Activated CD4-positive, alpha-beta T cell treated with anti-CD3 and anti-CD28 coated beads, Interleukin-2, amount 50 U/mL, for 1 hour (primary cell): Measurements from ENCODE around the gene PGAP3.

Source experiments
- DNase-seq: peaks from one replicate; pipeline ENCODE4 v3.0.0-alpha.2; 2020

Gene PGAP3

DNA sequence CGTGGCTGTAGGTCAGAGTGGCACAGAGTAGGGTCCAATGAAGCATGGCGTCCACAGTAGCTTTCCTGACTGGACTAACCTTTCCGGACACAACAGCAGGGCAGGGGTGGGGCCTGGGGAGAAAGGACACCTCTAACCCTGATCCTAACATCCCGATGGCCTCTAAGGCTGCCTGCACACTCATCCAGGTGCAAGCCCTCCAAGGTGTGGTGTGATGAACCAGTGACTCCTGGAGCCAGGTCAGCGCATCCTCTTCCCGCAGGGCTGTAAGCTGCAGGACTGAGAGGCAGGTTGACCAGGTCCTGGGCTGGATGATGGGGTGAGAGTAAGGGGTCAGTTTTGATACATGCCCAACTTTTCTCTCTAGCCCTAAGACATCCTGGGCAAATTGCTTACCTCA, 8.9 kb upstream of the PGAP3 start:
- DNase-seq = no peak

DNA sequence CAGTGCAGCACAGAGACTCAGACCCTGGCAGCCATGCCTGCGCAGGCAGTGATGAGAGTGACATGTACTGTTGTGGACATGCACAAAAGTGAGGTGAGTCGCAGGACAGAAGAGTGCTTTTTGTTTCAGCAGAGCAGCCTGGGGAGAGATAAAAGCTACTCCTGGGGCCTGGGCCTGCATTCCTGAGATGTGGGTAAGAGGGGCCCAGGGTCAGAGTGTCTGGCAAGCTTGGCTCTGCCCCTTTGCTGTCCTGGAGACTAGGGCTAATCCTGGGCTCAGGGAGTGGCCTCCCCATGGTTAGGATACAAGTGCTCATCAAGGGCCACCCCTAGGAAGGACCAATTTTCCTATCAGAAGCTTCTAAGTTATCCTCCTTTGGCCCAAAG, 7.2 kb upstream of the PGAP3 start:
- no peak for DNase-seq

DNA sequence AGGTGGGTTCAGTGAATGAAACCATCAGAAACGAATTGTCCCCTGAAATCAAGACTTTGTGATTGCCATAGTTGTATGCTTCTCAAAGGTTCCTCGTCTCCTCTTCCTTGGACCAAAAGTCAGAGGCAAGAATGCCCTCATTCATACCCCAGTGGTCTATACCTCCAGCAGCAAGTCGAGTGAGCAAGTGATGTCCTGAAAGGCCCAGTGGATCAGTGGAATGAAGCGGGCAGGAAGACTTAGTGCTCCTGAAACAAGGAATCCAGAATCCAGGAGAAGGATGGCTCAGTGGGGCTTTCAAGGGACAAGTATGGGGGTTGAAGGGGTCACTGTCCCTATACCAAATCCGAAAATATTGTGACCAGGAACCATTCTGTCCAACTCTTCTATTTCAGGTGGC, 6.7 kb upstream of the PGAP3 start:
- DNase-seq = no peak

DNA sequence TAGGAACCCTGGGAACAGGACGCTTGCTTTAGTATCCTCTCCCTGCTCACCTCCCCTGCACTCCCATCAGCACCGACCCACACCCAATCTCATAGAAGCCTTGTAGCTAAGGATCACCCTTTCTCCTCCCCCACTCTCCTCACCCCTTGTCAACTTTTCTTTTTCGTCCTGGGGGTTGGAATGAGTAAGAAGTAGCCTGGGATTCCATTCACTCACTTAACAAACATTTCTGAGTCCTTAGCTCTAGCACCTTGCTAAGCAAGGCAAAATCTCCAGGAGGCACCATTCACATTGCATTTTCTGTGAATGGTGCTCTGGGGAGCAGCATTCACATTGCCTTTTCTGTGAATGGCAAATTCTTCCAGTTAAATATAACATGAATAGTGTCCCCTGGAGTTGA, 1.1 kb upstream of the PGAP3 start:
- no peak for DNase-seq

DNA sequence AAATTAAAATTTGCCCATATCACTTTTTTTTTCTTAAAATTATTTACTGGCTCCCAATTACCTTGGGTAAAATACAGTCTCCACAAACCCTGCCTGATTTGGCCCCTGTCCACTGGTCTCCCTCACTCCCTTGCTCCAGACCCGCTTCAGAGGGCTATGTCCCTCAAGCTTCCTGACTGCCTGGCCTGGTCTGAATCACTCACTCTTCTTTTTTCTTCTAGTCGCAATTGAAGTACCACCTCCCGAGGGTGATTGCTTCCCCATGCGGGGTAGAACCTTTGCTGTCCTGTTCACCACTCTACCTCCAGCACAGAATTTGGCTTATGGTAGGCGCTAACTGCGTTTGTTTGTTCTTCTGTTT, 598 bp upstream of the PGAP3 start:
- no peak for DNase-seq

DNA sequence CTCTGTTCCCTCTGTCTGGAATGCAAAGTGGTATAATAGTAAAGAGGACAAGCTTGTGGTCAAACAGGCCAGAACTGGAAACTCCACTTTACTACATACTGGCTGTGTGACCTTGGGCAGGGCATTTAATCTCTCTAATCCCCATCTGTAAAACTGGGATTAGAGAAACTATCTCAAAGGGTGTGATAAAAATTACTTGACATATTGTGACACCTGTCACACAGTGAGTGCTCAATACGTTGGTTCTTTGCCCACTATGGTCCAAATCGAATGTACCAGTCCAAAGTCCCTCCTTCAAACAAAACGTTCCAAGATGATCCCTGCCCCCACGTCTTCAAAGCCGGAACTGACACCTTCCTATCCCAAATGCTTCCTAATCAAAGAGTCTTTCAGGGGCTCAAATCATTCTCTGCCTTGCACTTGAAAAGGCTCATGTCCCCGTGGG, 734 bp downstream of the PGAP3 start:
- no peak for DNase-seq

DNA sequence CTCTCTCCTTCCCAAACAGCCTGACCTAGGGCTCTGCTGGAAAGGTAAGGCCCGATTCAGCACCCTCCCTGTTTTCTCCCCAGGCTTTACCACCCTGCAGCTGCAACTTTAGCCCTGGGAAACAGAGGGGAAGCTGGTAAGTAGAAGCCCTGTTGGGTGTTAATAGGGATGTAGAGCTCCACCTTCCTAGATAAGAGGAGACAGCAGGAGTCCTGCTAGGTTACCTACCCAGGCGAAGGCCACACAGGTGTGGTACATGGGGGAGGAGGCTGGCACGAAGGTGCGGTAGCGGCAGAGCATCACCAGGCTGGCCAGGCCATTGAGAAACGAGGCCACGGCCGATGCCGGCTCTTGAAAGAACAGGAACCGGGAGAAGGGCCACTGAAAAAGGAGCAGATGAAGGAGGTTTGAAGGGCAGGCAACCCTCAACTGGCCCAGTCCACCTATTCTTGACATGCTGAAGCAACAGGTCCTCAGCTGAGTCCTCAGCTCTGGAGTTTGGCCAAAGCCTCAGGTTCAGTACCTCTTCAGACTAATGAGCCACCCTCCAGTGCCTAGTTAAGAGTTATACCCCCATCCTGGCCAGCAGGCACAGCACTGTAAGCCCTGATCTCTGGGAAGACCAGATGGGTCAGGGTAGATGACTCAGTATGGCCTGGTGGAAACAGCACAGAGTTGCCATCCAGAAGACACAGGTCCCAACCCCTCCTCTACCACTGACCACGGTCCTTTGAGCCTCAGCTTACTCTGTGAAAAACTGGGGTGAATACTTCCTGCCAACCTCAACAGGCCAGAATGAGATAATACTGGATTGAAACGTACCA, 3.3 kb downstream of the PGAP3 start:
- DNase-seq = no peak

DNA sequence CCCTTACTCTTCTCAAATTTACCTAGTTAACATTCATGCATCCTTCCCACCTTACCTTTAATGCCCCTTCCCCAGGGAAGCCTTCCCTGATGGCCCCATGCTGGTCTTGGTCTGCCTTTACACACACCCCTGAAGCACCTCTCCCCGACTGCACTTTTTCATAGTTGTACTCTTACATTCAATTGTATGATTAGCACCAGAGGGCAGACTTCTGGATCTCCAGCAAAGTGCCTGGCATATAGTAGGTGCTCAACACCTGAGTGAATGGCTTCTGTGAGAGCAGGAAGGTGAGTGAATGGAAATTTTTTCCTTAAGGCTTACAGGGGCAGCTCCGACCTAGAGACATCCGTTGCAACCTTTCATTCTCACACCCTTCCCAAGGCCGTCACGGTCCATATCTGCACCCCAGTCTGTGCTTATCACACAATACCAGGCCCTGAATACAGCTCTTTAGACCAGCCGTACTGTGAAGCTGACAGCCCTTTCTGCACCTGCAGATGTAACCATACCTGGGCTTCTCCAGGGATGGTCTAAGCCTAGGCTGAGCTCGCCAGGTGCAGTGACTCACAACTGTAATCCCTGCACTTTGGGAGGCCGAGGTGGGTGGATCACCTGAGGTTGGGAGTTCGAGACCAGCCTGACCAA, 4.4 kb downstream of the PGAP3 start:
- DNase-seq = no peak

DNA sequence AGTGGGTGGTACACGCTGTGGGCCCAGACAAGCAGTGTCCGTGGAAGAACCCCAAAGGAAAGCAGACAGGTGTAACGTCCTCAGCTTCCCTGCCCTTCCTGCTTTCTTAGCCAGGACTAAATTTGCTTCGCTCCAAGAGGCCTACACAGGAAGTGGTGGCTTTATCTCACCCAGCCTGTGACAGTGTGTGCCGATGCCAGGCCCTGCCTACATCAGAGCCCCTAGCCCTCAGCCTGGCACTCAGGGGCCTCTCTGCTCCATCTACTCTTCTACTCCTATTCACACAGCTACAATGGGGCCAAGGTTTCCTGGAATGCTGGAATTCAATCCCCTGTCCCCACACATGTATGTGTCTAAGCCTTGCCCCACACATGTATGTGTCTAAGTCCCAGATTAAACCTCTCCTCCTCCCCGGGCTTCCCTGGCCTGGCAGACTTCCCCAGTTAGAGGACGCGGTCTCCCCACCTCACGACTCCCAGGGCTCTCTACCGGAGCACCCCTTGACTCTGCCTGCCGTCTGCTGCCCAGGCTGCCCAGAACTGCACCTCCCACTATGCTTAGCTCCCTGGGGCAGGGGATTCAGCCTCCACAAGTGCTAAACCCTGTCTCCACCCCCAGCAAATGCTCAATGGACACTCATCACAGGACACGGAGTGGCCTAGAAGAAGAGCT, 8.2 kb downstream of the PGAP3 start:
- no peak for DNase-seq

DNA sequence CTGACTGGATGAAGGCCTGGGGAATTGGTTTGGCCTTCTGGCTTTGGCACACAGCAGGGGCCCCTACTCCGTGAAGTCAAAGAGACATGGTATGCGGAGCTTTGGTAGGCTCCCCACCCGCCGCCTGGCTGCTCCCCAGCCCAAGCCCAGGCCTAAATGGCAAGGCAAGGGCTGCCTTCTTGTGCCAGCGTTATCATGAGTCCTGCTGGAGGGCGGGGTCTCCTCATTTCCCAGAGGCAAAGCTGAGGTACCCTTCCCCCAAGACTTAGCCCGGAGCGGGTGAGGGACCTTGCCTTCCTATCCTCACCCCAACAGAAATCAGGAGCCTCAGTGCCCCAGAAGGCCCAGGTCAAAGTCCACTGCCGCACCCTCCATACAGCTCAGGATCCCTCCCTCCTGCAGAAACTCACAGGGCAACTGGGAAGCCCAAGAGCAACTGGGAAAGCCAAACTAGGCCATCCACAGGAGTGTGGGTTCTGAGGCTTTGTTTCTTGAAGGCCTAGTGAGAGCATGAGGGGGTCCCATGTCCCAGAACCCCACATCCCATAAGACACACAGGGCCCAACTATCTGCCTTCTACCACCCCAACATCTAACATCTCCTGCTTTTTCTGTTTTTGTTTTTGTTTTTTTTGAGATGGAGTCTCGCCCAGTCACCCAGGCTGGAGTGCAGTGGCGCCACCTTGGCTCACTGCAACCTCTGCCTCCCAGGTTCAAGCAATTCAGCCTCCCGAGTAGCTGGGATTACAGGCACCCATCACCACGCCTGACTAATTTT, 9.3 kb downstream of the PGAP3 start:
- no peak for DNase-seq

DNA sequence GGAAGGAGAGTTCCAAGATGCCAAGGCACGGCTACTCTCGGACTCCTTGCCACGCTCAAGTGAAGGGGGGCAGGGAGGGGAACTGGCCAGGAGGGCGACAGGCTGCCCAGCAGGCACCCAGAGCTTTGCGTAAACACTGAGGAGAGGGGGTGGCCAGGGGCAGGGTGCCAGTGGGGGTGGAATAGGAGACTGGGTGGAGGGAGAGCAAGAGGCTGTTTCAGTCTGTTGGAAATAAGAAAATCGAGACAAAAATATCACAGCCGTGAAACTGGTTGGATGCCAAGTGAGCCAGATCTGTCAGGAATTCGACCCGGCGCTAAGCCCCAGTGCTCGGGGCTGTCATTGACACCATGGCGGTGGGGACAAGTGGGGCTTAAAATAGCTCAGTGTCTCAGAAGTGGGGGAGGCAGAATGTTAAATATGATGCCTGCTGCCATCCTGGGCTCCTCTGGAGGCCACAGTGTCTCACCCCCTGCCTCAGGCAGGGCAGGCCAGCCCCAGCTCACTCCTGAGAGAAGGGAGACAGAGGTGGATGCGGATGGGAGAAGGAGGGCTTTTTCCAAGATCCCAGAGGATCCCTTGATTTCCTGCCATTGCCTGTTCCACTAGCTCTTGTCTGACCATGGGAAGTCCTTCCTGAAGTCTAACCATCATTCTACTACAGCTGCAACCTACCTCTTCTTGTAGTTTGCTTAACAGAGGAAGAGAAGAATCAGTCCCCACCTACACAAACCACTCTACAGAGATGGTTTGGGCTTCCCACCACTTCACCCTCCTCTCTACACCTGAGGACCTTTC, 10.1 kb downstream of the PGAP3 start:
- DNase-seq = no peak

DNA sequence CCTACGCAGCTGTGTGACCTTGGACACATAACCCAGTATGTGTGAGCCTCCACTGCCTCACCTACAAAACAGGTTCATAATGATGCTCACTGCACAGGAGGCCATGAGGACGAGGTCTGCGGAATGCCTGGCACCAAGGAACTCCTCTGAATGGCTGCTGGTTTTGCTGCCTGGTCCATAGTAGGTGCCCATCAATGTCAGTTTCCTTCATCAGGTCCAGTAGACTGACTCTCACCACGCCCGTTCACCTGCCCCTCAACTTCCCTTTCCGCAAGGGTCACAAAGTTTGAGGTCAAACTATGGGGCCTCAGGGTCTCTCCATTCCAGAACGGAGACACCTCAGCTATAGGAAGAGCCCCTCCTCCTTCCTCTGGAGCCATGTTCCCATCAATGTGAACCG, 10.8 kb downstream of the PGAP3 start:
- no peak for DNase-seq

DNA sequence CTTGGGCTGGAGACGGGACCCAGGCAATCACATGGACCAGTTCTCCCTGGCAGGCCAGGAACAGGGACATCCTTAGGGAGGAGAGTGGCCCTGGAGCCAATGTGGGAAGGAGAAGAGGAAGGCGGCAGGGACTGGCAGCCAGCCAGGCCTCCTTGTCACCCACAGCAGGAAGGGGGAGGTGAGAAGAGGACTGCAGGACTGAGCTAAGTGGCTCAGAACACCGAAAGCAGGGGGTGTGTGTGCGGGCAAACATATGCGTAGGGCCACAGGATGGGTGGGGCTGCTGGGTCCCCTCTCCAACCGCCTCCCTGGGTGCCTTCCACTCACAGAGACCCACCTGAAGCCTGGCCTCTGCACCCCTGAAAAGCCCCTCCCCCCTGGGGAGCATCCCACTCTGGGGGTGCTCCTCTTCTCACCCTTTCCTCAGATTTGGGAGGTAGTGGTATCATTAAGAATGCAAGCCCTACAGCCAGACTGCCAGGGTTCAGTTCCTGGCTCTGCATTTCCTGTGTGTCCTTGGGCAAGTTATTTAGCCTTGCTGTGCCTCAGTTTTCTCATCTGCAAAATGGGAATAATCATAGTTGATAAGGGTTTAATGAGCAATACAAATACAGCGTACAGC, 11.5 kb downstream of the PGAP3 start:
- peak; percentile 27 for DNase-seq

DNA sequence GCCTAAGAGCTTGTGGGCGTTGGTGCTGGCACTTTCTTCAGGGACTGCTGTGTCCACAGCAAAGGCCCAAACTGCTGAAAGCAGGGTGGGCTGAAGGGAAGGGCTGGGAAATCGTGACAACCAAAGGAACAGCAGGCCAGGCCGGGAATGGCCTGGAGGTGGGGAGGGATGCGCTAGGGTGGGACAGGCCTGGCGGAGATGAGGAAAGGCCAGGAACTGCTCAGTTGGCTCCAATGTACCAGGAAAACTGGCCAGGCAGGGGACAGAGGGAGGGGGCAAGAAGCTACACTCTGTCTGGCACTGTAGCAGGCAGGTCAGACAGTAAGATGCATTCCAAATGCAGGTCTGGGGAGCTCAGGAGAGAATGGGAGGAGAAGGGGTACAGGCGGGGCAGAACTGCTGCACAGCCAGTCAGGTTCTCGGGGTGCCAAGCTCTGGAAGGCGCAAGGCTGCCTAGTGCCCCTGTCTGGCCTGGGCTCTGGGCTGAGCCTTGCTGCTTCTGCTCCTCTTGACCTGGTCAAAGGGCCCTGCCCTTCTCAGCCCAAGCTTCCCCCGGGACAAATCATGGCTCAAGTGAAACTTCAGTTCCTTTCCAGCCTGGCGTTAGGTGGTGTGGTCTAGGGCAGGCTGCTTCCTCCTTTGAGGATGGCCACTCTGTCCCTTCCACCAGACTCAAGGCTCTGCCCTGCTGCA, 12.3 kb downstream of the PGAP3 start:
- DNase-seq = no peak

DNA sequence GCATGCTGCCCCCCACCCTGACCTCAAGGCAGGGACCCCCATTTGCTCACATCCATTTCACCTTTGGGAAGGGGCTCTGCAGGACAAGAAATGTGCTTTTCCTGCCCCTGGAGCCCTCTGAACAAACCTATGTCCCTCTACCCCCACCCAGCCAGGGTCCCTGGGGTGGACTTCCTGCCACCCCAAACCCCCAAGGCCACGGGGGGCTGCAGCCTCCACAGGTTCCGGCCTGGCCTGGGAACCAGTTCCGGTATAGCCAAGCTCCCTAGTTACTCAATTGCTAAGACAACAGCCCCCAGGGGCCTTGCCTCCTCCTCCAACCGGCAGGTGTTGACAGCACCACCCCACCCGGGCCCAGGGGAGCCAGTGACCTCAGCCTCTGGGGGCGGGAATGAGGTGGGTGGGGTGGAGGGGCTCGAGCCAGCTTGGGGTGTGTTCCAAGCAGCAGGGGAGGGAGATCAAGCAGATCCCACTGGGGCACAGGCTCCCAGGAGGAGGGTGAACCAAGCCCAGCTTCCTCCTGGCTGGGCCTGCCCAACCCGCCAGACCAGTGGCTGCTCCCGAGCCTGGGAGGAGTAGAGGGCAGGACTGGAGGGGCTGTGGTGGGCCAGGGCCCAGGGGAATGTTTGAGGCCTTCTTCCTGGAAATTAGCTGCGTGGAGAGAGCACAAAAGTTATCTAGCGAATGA, 13.0 kb downstream of the PGAP3 start:
- DNase-seq = no peak

DNA sequence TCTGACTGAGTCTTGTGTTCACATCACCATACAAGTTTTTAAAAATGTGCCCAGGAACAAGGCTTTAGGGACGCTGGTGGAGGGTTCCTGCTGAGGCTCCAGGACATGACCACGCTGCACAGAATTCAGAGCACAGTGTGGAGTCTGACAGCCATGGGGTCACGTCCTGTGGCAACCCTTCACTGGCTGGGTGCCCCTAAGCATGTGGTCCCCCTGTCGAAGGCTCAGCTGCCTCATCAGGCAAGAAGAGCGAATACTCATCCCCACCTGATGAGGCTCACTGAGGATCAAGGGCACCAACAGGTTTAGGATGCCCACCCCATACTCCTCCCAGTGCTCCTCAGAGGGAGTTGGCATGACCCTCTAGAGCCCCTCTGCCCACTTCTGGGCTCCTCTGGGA, 13.7 kb downstream of the PGAP3 start:
- no peak for DNase-seq

DNA sequence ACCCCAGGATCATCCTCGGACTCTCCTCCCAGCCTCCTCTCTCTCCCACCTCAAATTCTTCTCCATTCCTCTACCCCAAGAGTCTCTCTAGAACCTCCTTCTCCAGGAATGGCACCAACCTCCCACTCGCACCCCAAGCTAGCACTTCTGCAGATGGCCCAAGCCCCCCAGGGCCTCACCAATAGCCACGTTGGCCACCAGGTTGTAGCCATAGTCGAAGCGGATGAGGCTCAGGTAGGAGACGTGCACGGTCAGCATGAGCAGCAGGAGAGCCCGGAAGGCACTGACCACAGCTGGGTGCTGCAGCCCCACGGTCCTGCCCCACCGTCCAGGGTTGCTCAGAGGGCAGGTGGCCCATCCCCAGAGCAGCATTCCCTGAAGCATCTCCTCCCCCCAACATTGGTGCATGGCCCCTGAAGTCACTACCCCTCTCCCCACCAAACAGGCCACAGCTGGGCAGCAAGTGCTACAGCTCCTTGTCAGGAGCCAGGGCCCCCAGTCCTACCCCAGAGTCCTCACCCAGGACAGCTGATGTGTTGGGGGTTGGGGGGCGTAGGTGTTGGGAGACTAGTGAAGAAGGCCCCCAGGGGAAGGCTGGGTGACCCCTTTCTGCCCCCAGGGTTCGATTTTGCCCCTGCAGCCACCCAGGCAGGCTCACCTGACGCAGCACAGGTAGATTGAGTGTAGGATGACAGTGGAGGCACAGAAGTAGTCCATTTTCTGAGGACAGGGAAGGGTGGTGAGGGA, 14.3 kb downstream of the PGAP3 start:
- no peak for DNase-seq

DNA sequence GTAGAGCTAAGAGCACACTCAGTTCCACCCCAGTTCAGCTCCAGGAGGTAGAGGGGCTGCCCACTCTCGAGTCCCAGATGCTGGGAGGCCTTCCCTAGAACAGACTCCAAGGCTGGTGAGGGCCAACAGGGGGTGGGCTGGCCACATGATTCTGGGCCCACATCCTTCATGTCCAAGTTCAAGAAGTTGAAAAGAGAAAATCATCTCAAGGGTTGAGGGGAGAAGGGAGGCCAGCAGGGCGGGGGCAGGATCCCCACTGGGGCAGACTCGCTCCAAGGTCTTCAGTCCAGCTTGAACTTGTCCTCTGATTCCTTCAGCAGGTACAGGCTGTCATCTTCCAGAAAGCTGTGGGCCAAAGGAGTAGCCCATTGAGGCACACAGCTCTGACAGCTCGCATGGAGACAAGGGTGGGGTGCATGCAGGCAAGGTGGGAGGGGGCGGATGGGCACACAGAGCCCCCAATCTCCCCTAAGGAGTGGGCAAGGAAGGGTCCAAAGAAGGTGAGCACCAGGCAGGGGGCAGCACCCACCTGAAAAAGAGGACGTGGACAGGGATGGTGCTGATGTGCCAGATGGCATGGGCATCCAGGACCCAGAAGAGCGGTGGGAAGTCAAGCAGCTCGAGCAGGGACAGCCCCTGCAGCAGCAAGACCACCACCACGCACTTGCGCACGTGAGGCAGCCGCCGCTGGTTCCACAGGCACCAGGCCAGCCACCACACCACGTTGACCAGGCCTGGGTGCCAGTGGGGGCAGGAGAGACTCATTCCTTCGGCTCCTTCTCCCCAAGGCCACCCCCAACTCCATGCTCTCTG, 15.1 kb downstream of the PGAP3 start:
- no peak for DNase-seq
